22Rv1 (cell line): ENCODE data around the gene CST9.

Experiments used
- ZFX ChIP-seq: fragments of 450-650 bp; IDR thresholded peaks from 2 replicates; pipeline ENCODE4 v1.6.1; 2017; ENCODE audit warnings: antibody characterized with exemption, borderline replicate concordance
- TF ChIP-seq, protein P1 (sequence below): fragments of 450-650 bp; IDR thresholded peaks from 2 replicates; pipeline ENCODE4 v1.5.1; 2017; ENCODE audit warnings: mild to moderate bottlenecking

DNA sequence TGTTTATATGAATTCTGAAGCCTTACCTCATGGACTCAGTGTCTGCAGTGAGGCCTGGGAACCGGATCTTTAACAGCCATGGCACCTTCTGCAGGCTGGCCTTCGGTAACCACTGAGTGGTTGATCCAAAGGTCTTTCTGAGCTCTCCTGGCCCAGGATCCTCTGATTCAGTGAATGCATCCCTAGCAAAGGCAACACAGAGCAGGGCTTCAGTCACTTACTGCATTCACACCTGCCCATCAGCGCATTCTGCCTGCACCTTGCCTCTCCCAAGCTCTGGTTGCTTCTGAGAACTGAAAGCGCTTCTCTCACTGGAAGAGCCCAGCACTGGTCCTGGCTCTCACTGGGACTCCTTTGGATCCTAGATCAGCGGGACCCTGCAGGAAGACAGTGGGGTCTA lies 8.4 kb upstream of the CST9 start:
- TF ChIP-seq, protein P1, sequence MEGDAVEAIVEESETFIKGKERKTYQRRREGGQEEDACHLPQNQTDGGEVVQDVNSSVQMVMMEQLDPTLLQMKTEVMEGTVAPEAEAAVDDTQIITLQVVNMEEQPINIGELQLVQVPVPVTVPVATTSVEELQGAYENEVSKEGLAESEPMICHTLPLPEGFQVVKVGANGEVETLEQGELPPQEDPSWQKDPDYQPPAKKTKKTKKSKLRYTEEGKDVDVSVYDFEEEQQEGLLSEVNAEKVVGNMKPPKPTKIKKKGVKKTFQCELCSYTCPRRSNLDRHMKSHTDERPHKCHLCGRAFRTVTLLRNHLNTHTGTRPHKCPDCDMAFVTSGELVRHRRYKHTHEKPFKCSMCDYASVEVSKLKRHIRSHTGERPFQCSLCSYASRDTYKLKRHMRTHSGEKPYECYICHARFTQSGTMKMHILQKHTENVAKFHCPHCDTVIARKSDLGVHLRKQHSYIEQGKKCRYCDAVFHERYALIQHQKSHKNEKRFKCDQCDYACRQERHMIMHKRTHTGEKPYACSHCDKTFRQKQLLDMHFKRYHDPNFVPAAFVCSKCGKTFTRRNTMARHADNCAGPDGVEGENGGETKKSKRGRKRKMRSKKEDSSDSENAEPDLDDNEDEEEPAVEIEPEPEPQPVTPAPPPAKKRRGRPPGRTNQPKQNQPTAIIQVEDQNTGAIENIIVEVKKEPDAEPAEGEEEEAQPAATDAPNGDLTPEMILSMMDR = no peak
- no peak for TF ChIP-seq ZFX
